ENCODE data around the gene EXOC2. TPM values are rescaled to one million over a fixed set of nuclear protein-coding genes. Genes with fewer than 3 reads are reported as not detected.

EXOC2 gene
- total RNA-seq, 1 experiment from 2014 or later, result 30.5 TPM

- no peaks in the 10 kb centered on the region for H3K9me3 ChIP-seq (ENCODE audit: control insufficient read depth, insufficient read depth, low read depth, low read length)
- POLR2A ChIA-PET, result no interaction called here
- in situ Hi-C loops (cut with HindIII; ENCODE audit: low pct_unique_long_range_greater_than_20kb, low sequenced_read_pairs), result no loop called here
- ATAC-seq (no peak), DNase-seq (ENCODE audit: low read depth, low spot score) (no peak)
- H3K4me3 ChIP-seq (ENCODE audit: low read depth in 2 of 2, low read length in 2 of 2), result no peak overlapping the region
- CTCF ChIA-PET, result no interaction called here
- no TSS peak for BruUV-seq (replicated peaks)
- intact Hi-C loops (cut with micrococcal nuclease; ENCODE audit: unreplicated experiment), result no loop called here
- H3K36me3 ChIP-seq (ENCODE audit: control insufficient read depth, insufficient read depth, low read length), result no peaks in the 10 kb centered on the region
- no peak overlapping the region for H3K27ac ChIP-seq (ENCODE audit: low read length)
- no peaks in the 10 kb centered on the region for H3K4me1 ChIP-seq (ENCODE audit: control insufficient read depth, insufficient read depth, low read length)
- H3K27me3 ChIP-seq (ENCODE audit: control insufficient read depth, insufficient read depth, low read length), result no peaks in the 10 kb centered on the region
- TF ChIP-seq TCF7L2 (IDR thresholded peaks at IDR 0.05; ENCODE audit: low read depth, low read length), result no peak
- no peak for TF ChIP-seq SIN3A (IDR thresholded peaks at IDR 0.05; ENCODE audit: borderline replicate concordance, insufficient read depth, low read depth, low read length)
Observed at GRCh38 chr6:513058-513457, 179.9 kb downstream of the EXOC2 start.

GRCh38 chr6:511488-512137, 181.3 kb downstream of the EXOC2 start:
- ChIA-PET POLR2A (no interaction called here), CTCF (no interaction called here)
- no peak for DNase-seq (ENCODE audit: low read depth, low spot score)
- no peak overlapping the region for H3K27ac ChIP-seq (ENCODE audit: low read length)
- no peaks in the 10 kb centered on the region for H3K36me3 ChIP-seq (ENCODE audit: control insufficient read depth, insufficient read depth, low read length)
- H3K9me3 ChIP-seq (ENCODE audit: control insufficient read depth, insufficient read depth, low read depth, low read length), result no peaks in the 10 kb centered on the region
- no TSS peak for BruUV-seq (replicated peaks)
- in situ Hi-C loops (cut with HindIII; ENCODE audit: low pct_unique_long_range_greater_than_20kb, low sequenced_read_pairs), result no loop called here
- intact Hi-C loops (cut with micrococcal nuclease; ENCODE audit: unreplicated experiment), result no loop called here
- no peak for ATAC-seq
- H3K4me1 ChIP-seq (ENCODE audit: control insufficient read depth, insufficient read depth, low read length), result no peaks in the 10 kb centered on the region
- no peaks in the 10 kb centered on the region for H3K27me3 ChIP-seq (ENCODE audit: control insufficient read depth, insufficient read depth, low read length)
- H3K4me3 ChIP-seq (ENCODE audit: low read depth in 2 of 2, low read length in 2 of 2), result no peak overlapping the region
- TF ChIP-seq REST (IDR thresholded peaks at IDR 0.05; ENCODE audit: insufficient read depth in 1 of 2, low read depth in 2 of 2, low read length in 1 of 2) (no peak), CTCF (IDR thresholded peaks at IDR 0.05) (no peak), POLR2AphosphoS5 (IDR thresholded peaks at IDR 0.05; ENCODE audit: low read depth, low read length) (no peak)

GRCh38 chr6:509676-510075, 183.3 kb downstream of the EXOC2 start:
- in situ Hi-C loops (cut with HindIII; ENCODE audit: low pct_unique_long_range_greater_than_20kb, low sequenced_read_pairs), result no loop called here
- TF ChIP-seq CTCF (IDR thresholded peaks at IDR 0.05) (no peak), REST (IDR thresholded peaks at IDR 0.05; ENCODE audit: insufficient read depth in 1 of 2, low read depth in 2 of 2, low read length in 1 of 2) (no peak), SIN3A (IDR thresholded peaks at IDR 0.05; ENCODE audit: borderline replicate concordance, insufficient read depth, low read depth, low read length) (no peak), TCF7L2 (IDR thresholded peaks at IDR 0.05; ENCODE audit: low read depth, low read length) (no peak), POLR2AphosphoS5 (IDR thresholded peaks at IDR 0.05; ENCODE audit: low read depth, low read length) (no peak)
- Histone ChIP-seq H3K4me3 (ENCODE audit: low read depth in 2 of 2, low read length in 2 of 2) (no peak overlapping the region), H3K36me3 (ENCODE audit: control insufficient read depth, insufficient read depth, low read length) (no peaks in the 10 kb centered on the region), H3K27me3 (ENCODE audit: control insufficient read depth, insufficient read depth, low read length) (no peaks in the 10 kb centered on the region), H3K9me3 (ENCODE audit: control insufficient read depth, insufficient read depth, low read depth, low read length) (no peaks in the 10 kb centered on the region), H3K27ac (ENCODE audit: low read length) (no peak overlapping the region), H3K4me1 (ENCODE audit: control insufficient read depth, insufficient read depth, low read length) (no peaks in the 10 kb centered on the region)
- ChIA-PET CTCF (no interaction called here), POLR2A (no interaction called here)
- BruUV-seq (replicated peaks), result no TSS peak
- intact Hi-C loops (cut with micrococcal nuclease; ENCODE audit: unreplicated experiment), result no loop called here
- DNase-seq (ENCODE audit: low read depth, low spot score), result no peak
- no peak for ATAC-seq

All from Panc1 (cell line).